WI38 (cell line): Measurements from ENCODE around the gene SNX32.

Experiments used
- H3K4me3 ChIP-seq: 2 replicates; pipeline ENCODE4 v1.5.1; 2011; ENCODE audit warnings: low read depth, mild to moderate bottlenecking, control low read depth, low read length
- CTCF ChIP-seq: IDR thresholded peaks from 2 replicates; pipeline ENCODE4 v1.5.1; 2012; ENCODE audit warnings: low read depth, mild to moderate bottlenecking, control low read depth, low read length

SNX32 gene

GRCh38 chr11:65900899-65901180 lies 67.1 kb downstream of the SNX32 start:
- H3K4me3 ChIP-seq = peak overlapping the region; percentile 93

DNA sequence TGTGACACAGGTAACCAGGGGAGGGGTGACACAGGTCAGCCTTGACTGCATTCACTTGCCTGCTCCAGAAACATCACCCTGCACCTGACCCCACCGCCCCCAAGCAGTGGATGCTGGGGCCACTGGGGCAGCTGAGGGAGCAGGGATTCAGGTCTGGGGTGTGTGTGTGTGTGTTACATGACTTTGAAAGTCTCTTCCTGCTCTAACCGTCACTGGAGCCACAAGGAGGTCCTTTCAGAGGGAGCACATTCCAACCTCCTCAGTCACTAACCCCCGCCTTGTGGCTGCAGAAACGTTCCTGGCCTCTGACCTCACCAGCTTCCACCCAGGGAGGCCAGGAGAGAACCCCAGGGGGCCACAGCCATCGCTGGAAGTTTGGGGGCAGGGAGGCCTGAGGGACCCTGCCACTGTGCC lies 69.3 kb downstream of the SNX32 start:
- peak overlapping the region; percentile 24; the same call in 1 of the 2 replicates for H3K4me3 ChIP-seq
- no peak for TF ChIP-seq CTCF

More at GRCh38 chr11:65900899-65901180, 67.1 kb downstream of the SNX32 start:
- no peak for TF ChIP-seq CTCF
